ENCODE results near the gene ZDHHC8. TPM values are rescaled to one million over a fixed set of nuclear protein-coding genes. Genes with fewer than 3 reads are reported as not detected.

ZDHHC8 gene
- total RNA-seq, 2 experiments from 2014 or later = 44.5 to 44.8 TPM

DNA sequence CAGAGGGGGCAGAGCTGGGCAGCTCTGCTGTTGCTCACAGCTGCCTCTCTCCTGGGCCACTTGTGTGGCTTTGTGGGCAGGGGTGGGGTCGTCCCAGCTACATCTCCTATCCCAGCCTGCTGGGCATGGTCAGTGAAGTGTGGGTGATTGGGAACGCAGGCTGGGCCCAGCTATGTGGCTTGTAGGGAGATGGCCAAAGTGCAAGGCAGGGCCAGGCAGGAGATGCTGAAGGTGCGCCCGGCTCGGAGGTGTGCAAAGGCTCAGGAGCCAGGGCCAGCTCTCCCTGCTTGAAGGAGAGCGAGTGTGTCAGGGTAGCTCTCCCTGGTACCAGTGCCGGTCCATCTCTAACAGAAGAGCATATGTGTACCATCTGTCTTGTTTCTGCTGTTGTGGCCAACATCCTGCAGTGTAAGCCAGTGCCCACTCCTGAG is 24.1 kb upstream of the ZDHHC8 start:
- peaks cover 24% of the 10 kb centered on the region for H3K4me1 Mint-ChIP-seq (ENCODE audit: low read depth)
- DNase-seq = no peak
- H3K27me3 Mint-ChIP-seq = no peaks in the 10 kb centered on the region
- peak overlapping the region; percentile 76 for H3K27ac Mint-ChIP-seq
- ChIA-PET POLR2A (interaction anchor here (1.2 to 2.3 kb wide), 3 partner anchors 9 to 14 kb away, joined by 3 to 10 read pairs (median 4); partner anchors contain the start of genes RANBP1 and TRMT2A), CTCF (interaction anchor here (1.8 kb wide), 1 partner anchor 22 kb away, joined by 5 read pairs; no protein-coding TSS in a partner anchor)
- no peak overlapping the region for H3K4me3 Mint-ChIP-seq
- no peak for TF ChIP-seq CTCF (IDR thresholded peaks at IDR 0.05)
- intact Hi-C loops (cut with micrococcal nuclease) = no loop called here
- no peaks in the 10 kb centered on the region for H3K9me3 Mint-ChIP-seq
- peaks cover 35% of the 10 kb centered on the region for H3K36me3 Mint-ChIP-seq (ENCODE audit: low read depth)
- ATAC-seq = no peak

DNA sequence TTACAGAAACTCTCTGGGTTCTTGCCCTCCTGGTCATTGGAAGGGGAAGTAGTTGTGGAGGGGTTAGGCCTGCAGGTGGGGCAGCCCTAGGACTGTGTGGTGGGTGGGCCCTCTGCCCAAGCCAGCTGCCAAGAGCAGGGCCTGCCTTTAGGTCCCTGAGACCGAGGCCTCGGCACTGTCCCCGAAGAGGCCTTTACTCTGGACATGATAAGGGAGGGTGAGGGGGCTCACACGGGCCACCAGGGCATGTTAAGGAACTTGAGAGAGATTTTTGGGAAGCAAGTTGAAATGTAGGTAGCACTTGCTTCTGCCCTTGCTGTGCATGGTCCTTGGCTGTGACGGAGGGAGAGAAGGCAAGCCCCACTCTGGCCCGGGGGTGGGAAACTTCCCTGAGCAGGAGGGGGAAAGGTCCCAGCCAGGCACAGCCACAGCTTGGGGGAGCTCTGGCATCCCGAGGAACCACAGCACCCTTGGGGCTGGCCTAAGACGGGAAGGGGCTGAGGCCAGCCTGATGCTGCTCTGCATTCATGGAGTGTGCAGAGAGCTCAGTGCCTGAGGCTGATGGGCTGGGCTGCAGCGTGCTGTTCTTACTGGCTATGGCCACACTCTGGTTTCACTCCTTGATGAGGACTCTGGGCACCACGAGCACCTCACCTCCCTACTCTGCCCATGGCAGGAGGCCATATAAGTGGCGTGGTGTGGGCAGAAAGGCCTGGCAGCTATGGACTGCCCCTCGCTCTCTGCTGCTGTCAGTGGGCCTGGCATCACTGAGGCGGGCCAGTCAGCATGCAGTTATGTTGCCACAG is 23.4 kb upstream of the ZDHHC8 start:
- peaks cover 34% of the 10 kb centered on the region for H3K36me3 Mint-ChIP-seq (ENCODE audit: low read depth)

GRCh38 chr22:20108757-20109230 is 22.8 kb upstream of the ZDHHC8 start:
- peaks cover 31% of the 10 kb centered on the region for H3K36me3 Mint-ChIP-seq (ENCODE audit: low read depth)
- no peak for TF ChIP-seq CTCF (IDR thresholded peaks at IDR 0.05)
- POLR2A ChIA-PET = interaction anchor here (0.5 to 2.3 kb wide), 7 partner anchors 8 to 25 kb away, joined by 3 to 10 read pairs (median 5); partner anchors contain the start of gene TRMT2A
- no peaks in the 10 kb centered on the region for H3K9me3 Mint-ChIP-seq
- CTCF ChIA-PET = interaction anchor here (0.9 to 1.8 kb wide), 4 partner anchors 9 to 138 kb away, joined by 3 to 5 read pairs (median 3); no protein-coding TSS in a partner anchor
- H3K4me1 Mint-ChIP-seq (ENCODE audit: low read depth) = peaks cover 29% of the 10 kb centered on the region
- no peak overlapping the region for H3K4me3 Mint-ChIP-seq
- H3K27ac Mint-ChIP-seq = peak overlapping the region; percentile 39
- ATAC-seq (no peak), DNase-seq (no peak)
- H3K27me3 Mint-ChIP-seq = no peaks in the 10 kb centered on the region
- intact Hi-C loops (cut with micrococcal nuclease) = no loop called here

More for the DNA sequence above, 23.4 kb upstream of the ZDHHC8 start:
- no peak for ATAC-seq
- Mint-ChIP-seq H3K27me3 (no peaks in the 10 kb centered on the region), H3K4me1 (ENCODE audit: low read depth) (peaks cover 23% of the 10 kb centered on the region), H3K9me3 (no peaks in the 10 kb centered on the region), H3K27ac (peak overlapping the region; percentile 76), H3K4me3 (no peak overlapping the region)
- intact Hi-C loops (cut with micrococcal nuclease) = no loop called here
- no peak for DNase-seq
- ChIA-PET POLR2A (interaction anchor here (0.5 to 2.3 kb wide), 7 partner anchors 8 to 26 kb away, joined by 3 to 10 read pairs (median 5); partner anchors contain the start of genes RANBP1 and TRMT2A), CTCF (interaction anchor here (0.9 to 1.8 kb wide), 4 partner anchors 10 to 138 kb away, joined by 3 to 5 read pairs (median 3); no protein-coding TSS in a partner anchor)
- TF ChIP-seq CTCF (IDR thresholded peaks at IDR 0.05) = no peak

GRCh38 chr22:20109411-20110358 is 21.9 kb upstream of the ZDHHC8 start:
- Mint-ChIP-seq H3K36me3 (ENCODE audit: low read depth) (peaks cover 35% of the 10 kb centered on the region), H3K27ac (peak overlapping the region; percentile 98), H3K27me3 (no peaks in the 10 kb centered on the region), H3K4me3 (no peak overlapping the region), H3K4me1 (ENCODE audit: low read depth) (peaks cover 38% of the 10 kb centered on the region), H3K9me3 (no peaks in the 10 kb centered on the region)
- CTCF ChIA-PET = interaction anchor here (0.9 to 3.2 kb wide), 6 partner anchors 8 to 139 kb away, joined by 3 to 43 read pairs (median 4); no protein-coding TSS in a partner anchor
- POLR2A ChIA-PET = interaction anchor here (1.0 to 3.9 kb wide), 11 partner anchors 8 to 28 kb away, joined by 3 to 36 read pairs (median 7); partner anchors contain the start of gene TRMT2A
- ATAC-seq (no peak), DNase-seq (no peak)
- no peak for TF ChIP-seq CTCF (IDR thresholded peaks at IDR 0.05)
- intact Hi-C loops (cut with micrococcal nuclease) = no loop called here
